HPDE6-E6E7 (cell line): Measurements from ENCODE around the gene PRRX1.

Experiments used
- DNase-seq: peaks from one replicate; pipeline ENCODE4 v3.0.0; 2011; ENCODE audit warnings: missing footprints; ENCODE audit errors: extremely low spot score

Gene PRRX1

DNA sequence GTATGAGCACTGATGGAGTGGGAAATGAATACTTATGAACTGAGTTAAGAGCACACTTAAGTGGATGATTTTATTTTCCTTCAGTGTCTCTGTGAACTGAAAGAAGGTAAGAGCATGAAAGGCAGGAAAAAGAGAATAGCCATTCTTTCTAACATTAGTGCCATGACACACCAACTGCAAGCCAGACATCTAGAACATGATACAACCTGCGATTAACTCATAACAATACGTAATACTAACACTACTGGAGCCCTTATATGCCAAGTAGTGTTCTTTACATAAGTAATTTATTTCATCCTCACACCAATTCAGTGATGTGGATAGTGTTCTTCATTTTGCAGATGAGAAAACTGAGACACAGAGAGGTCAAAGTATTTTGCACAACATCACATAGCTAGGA lies 56.7 kb downstream of the PRRX1 start:
- DNase-seq: no peak

DNA sequence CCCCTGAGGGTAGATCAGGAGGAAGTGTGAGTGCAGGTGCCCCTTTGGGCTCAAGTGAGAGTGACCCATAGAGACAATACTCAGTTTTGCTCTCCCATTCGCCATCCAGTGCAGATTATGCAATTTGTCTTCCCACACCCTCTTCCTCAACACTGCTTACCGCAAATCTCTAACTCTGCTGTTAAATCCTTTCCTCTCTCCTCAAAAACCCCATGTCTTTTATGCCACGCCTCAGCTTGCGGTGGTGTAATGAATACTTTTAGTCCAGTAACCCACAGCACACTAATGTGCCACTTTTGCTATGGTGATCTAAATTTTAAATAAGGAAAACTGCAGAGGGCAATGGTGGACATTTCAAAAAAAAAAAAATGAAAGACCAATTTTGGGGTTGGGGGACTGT lies 57.7 kb downstream of the PRRX1 start:
- DNase-seq: no peak

DNA sequence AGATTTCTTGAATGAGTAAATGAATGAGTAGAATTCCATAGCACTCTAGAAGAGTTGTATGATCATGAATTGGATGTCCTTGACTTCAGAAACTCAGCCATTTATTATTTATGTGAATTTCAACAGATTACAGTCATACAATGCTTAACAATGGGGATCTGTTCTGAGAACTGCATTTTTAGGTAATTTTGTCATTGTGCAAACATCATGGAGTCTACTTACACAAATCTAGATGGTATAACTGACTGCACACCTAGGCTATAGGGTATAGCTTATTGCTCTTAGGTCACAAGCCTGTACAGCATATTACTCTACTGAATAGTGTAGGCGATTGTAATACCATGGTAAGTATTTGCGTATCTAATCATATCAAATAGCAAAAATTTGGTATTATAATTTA lies 59.6 kb downstream of the PRRX1 start:
- no peak for DNase-seq

DNA sequence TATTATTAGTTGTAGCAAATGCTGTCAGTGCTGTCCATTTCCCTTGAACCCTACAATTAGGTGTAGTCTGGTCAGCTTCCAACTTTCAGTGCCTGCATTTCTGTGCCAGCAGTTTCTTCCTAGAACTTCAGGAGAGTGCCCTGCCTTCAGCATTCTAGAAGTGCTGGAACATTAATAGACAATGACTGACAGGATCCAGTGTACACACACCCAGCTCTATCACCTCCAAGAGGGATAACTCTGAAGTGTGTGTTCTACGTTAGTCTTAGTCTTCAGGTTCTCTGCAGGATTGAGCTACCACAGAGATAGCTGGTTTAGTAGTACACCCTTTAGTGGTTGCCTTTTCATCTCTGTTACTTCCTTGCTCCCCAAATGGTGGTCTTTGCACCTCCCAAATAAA lies 61.4 kb downstream of the PRRX1 start:
- no peak for DNase-seq

DNA sequence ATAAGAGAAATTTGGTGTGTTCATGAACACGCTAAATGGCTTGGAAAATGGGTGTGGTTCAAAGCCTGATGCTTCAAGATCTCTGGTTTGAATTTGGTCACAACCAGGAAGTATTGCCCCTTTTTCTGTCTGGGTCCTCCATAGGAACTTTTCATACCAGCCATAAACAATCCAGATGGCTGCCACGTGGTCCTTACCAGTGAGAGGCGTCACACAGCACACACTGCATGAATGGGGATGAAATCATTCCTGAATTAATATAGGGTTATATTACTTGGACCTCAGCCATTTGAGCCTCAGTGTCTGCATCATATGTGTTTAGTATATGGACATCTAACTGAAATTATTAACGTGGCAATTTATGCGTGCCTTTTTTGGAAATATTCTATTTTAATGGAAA lies 64.0 kb downstream of the PRRX1 start:
- no peak for DNase-seq

DNA sequence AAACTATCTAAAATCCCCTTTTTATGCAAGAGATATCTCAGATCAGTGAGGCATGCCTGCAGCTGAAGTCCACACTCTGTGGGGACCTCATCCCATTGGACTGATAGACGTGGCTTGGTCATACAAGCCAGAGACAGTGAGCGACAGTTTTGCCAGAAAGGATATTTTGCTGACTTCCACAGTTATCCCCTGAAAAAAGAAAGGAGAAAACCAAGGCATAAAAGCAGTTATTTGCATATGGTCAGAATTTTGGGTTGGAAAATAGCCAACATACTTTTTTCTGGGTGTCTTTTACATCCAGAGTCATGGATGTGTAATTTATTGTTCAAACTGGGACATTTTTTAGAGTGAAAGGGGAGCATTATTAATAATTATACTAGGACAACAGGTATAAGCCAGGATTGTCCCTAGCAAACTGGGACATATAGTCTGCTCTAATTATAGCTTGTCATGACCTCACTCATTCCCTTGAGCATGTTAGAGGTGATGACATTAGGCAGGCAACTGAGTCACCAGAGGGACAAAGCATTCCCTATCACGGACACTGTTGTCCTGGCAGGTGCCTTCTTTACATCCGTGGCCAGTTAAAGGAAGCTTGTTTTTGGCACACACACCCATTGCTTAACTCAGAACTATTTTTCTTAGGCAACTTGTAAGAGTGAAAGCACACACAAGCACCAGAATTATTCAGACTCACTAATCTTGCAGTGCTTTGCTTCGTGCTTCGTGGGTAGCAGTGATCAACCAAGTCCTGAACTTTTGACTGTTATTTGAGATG lies 65.5 kb downstream of the PRRX1 start:
- DNase-seq: no peak

DNA sequence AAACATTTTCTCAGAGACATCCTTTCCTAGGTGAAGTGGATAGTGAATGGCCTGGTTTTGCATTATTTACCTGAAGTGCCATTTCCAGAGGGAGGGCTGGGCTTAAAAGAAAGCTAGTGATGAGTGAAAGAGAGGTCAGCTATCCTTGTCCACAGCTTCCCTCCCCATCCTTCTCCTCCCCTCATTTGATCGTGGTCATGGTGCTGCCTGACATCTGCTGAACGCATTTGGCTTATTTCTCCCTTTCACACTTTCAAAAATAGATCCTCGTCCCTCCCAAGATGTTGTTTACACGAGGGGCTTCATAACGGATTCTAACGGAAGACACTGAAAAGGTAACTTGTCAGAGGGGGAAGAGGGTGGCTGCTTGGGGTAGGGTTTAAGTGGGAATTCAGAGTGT lies 66.1 kb downstream of the PRRX1 start:
- no peak for DNase-seq

DNA sequence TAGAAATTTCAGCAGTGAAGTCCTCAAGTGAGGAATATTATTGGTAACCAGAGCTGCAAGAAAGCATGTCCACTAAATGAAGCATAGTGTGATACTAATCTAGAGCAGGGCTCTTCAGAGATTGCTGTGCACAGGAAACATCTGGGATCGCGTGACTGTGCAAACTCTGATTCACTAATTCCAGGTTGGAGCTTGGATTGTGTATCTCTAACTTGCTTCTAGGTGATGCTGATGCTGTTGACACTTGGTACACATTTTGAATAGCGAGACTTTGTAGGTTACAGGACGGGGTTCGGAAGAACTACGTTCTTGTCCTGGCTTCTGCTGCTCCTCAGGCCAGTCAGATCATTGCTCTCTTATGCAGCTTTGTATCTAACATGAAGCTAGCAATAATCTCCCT lies 66.5 kb downstream of the PRRX1 start:
- DNase-seq: no peak

DNA sequence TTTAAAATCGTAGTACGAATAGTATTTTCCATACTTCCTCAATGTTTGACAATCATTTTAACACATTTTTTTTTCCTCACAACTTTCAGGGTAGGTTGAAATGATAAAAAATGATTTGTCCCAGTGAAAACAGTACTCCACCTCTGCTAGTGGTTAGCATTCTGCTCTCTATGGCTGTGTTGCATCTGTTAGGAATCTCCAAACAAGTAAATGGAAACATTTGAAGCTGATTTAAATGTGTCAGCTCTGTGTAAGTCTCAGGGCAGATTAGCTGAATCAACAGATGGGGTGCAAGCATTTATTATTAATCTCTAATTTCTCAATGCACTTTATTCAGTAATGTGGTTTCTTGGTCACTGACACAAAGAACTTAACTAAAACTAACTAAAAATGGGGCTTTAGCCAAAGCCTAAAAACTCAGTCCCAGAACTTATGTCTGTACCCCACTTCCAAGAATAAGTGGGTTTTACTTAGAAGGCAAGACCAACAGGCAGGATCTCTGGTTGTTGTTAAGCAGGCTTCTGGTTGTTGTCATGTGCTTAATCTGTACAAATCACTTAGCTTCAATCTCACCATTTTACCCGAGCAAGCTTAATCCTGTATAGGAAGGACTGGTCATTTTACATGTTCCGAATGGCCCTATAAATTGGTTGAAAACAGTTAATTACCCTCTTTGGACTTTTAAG lies 67.8 kb downstream of the PRRX1 start:
- no peak for DNase-seq

DNA sequence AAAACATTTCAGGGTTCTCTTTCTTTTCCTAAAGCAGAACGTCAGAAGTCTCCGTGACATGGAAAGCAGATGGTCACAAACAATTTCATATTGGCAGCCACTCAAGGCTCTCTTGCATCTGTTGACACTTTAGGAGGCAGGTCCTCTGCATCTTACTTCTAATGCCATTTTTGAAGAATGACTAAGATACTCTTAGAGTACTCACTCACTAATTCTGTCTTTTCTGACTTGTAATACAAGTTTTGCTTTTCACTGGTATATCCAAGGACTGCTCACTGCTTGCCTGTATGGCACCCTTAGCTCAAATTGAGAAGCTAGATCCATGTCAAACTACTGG lies 68.3 kb downstream of the PRRX1 start:
- no peak for DNase-seq

DNA sequence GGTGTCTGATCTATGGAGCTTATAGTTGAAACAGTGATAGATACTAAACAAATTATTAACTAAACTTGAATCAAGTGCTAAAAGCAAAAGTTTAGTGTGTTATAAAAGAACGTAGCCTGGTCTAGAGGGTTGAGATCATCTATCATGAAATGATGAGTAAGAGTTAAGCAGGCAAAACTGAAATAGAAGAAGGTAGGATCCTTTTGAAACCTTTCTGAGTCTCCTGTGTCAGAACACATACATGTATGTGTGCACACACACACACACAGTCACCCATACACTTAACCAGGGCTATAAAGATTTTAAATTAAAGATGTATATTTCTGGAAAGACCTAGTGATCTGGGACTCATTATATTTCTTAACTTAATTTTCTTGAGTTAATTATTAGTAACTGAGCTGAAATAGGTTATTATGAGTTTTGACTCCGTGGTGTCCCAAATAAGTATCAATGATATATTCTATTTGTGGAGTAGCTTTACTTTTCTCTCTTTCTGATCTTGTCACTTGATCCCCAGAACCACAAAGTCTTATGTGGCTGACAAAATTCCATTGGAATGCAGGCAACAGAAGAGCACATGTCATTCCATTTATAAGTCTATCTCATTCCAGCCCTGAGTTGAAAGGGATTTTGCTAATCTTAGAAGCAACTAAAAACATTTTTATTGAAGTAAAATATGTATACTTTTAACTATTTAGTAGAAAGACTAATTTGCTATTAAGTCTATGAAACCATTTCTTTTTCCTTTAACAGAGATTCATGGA lies 70.7 kb downstream of the PRRX1 start:
- DNase-seq: no peak

DNA sequence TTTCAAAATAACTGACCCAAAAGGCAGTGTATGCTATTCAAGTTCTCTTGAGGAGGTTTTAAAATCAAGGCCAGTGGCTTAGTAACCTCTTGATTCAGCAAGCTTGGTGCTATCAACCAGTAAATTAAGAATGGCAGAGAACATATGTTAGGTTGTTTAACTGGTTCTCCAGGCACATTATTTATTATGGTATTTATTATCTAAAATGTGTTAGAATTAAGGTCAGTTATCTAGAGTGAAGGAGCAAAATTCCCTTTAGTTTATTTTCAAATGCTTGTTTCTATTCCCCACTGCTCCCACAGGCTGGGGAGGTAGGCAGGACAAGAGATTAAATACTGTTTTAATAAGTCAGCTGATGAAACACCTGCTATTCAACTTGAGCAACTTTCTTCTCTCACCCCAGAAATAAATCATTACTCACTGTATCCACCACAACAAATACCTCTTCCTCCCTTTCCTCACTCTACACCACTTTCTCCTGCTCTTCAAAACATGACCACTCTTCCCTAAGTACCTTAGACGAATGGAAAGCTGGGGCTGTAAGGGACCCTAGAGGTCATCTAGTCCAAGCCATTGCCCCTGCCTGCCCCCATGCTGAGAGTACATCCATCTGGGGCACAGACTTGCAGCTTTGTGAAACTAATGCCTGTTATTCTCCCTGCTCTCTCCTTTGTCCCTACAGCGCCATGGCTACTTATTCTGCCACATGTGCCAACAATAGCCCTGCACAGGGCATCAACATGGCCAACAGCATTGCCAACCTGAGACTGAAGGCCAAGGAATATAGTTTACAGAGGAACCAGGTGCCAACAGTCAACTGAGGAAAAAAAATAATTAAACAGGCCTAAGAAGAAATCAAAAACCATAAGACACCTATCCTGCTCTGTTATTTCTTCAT lies 71.7 kb downstream of the PRRX1 start:
- DNase-seq: no peak

DNA sequence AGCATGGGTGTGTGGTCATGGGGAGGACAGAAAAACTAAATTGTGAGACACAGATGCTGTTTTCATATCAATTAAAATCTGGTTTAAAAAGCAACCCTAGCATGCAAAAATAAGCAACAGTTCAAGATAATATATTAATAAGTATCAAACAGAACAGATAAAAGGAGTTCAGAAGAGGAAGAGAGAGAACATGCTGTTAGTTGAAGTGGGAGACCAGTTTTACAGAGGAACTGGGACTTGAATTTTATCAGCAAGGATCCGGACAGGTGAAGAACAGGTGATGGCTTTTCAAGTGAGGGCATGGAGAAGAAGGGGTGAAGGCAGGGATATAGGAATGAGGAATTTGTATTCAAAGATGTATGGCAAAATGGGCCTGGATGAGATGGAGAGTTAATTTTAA lies 75.9 kb downstream of the PRRX1 start:
- no peak for DNase-seq

DNA sequence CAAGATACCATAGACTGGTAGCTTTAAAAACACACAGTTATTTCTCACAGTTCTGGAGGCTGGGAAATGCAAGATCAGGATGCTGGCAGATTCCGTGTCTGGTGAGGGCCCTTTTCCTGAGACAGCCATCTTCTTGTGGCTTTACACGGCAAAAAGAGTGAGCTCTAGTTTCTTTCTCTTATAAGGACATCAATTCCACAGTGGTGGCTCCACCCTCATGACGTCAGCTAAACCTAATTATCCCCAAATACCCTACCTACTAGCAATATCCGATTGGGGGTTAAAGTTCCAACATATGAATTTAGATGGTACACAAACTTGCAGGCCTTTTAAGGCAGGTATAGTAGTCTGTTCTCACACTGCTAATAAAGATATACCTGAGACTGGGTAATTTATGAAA lies 77.7 kb downstream of the PRRX1 start:
- no peak for DNase-seq

DNA sequence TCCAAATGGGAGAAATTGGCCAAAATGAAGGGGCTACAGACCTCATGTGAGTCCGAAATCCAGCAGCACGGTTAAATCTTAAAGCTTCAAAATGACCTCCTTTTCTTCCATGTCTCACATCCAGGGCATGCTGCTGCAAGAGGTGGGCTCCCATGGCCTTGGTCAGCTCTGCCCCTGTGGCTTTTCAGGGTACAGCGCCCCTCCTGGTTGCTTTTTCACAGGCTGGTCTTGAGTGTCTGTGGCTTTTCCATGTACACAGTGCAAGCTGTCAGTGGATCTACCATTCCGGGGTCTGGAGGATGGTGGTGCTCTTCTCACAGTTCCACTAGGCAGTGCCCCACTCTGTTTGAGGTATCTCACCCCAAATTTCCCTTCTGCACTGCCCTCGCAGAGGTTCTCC lies 78.7 kb downstream of the PRRX1 start:
- no peak for DNase-seq

DNA sequence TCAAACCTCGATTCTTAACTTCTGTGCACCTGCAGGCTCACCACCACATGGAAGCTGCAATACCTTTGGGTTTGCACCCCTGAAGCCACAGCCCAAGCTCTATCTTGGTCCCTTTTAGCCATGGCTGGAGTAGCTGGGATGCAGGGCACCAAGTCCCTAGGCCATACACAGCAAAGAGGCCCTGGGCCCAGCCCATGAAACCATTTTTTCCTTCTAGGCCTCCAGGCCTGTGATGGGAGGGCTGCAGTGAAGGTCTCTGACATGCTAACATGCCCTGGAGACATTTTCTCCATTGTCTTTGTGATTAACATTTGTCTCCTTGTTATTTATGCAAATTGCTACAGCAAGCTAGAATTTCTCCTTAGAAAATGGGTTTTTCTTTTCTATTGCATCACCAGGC lies 79.2 kb downstream of the PRRX1 start:
- no peak for DNase-seq

DNA sequence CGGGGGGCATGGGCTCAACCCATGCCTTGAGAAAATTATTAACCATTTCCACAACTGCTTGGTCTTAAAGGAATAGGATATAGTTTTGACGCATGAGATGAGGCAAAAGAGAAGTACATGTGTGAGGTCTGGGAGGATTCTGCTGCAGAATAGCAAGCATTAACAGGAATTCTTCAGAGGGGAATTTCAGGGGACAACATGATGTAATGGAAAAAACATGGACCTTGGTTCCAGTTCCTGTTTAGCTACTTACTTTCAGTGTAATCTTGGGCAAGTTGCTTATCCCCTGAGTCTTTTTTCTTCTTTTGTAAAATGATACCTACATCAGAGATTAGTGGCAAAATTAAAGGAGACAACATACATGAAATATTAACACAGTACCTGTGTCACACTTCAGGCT lies 85.6 kb downstream of the PRRX1 start:
- no peak for DNase-seq

DNA sequence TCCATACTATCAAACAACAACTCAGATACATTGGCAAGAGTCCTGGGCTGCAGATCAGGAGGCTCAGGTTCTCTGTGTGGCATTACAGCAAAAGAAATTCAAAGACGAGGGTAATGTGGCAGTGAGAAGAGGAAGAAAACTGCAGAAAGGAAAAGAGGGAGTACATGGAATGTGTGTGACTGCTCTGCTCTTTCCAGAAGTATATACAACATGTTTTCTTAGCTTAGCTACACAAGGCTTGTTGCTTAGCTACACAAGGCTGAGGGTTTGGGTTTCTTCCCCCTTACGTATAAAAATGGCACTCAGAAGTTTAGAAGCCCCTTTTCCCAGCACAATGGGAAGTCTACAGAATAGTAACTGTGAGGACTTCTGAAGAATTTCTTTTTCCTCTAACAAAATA lies 86.0 kb downstream of the PRRX1 start:
- no peak for DNase-seq

DNA sequence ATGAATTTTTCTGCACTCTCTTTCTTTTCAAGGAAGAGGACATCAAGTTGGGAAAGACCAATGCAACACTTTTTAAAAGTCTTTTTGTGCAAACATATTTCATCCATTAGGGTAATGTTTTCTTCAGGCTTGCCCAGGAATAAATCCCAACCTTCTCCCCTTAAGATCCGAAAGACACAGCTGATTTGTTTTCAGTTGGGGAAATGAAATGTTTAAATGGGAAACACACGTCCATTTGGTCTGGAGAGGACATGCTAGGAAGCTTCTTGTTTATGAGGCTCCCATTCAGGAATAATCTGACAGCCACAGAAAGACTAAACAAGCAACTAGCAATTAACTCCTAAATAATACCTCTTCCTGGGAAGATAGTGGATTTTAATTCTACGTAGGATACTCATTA lies 91.9 kb downstream of the PRRX1 start:
- DNase-seq: no peak

DNA sequence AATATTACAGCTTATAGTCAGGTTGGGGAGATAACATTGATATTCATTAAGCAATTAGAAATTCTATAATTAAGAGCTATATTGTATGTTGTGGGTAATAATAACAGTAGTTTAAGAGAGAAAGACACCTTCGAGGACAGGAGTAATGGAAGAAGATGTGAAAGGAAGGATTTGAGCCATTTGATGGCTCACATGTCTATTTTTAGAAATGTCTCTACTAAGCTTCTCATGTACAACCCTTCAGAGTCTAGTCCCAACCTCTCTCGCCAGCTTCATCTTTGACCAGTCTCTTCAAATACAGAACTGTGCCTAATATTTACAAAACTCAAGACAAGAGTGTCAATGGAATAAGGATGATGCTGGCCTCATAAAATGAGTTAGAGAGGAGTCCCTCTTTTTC lies 95.1 kb downstream of the PRRX1 start:
- DNase-seq: no peak

DNA sequence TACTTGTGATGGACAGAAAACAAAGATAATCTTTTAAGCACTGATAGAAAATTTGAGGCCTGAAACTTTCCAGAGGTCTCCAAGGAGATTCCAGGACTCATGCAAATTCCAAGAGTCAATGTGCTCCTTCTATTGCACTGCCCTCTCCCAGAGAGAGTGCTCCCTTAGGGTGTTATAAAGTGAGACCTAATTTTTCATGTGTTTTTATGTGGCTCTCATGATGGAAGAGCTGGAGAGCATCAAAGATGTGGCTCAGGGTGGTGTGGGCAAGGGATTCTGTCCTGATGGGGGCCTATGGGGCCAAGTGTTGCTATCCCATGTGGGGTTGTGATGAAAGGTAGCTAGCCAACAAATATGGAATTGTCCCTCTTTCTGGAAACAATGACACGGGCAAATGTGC lies 101.3 kb downstream of the PRRX1 start:
- DNase-seq: no peak

DNA sequence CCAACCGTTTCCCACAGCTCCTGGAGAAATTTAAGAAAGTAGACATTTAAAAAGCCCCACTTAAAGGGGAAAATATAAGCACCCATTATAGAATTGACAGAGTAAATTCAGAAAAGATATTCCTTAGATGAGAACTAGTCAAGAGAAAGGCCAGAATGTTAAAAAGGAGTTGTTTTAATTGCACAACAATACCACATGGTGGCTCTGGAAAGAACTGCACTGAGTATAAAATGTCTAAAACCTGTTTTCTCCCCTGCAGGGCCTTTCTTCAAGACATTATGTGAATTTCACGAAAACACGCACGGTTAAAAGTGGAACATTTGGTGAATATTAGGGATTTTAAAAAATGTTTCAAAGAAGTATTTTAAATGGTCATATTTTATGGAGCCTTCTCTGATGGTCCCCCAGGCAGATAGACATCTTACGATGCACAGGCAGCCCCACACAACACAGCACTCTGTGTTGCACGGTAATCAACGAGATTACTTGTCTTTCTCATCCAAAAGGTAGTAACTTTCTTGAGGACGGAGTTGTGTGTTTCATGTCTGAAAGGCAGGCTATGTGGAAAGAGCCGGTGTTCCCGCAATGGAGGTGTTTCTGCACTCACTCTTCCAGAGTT lies 101.9 kb downstream of the PRRX1 start:
- DNase-seq: peak; percentile 13
